Heart left ventricle (tissue), 16 donors: ENCODE results near the gene MYOF. TPM values are rescaled to one million over a fixed set of nuclear protein-coding genes. Genes with fewer than 3 reads are reported as not detected.

ENCODE experiments used
- ATAC-seq, 4 donors: fragments of 200-7000 bp; cut with Tn5 transposase; one replicate each; pipeline ENCODE4 v1.9.1; 2020 to 2022; ENCODE audit warnings: moderate library complexity in 4 of 4, mild to moderate bottlenecking in 3 of 4, moderate number of reproducible peaks in 1 of 4
- DNase-seq, 5 donors: peaks; one replicate each; pipeline ENCODE4 v3.0.0-alpha.2; 2020
- H3K27ac ChIP-seq, 12 donors: fragments of 200-600 bp; sonication (generic) in 4 of 12; one replicate each; pipeline versions ENCODE4 v1.5.0 to v1.8.0; 2016 to 2022; ENCODE audit warnings: mild to moderate bottlenecking in 2 of 12
- H3K27me3 ChIP-seq, 9 donors: fragments of 200-600 bp; sonication (generic) in 2 of 9; one replicate each; pipeline versions ENCODE4 v1.5.1 to v1.8.0; 2016 to 2022; ENCODE audit warnings: mild to moderate bottlenecking in 3 of 9
- H3K36me3 ChIP-seq, 9 donors: fragments of 200-600 bp; sonication (generic) in 2 of 9; one replicate each; pipeline versions ENCODE4 v1.5.0 to v1.8.0; 2018 to 2022; ENCODE audit warnings: mild to moderate bottlenecking in 2 of 9
- H3K4me1 ChIP-seq, 12 donors: fragments of 200-600 bp; sonication (generic) in 4 of 12; one replicate each; pipeline versions ENCODE4 v1.5.0 to v1.8.0; 2016 to 2022; ENCODE audit warnings: mild to moderate bottlenecking in 3 of 12
- H3K4me3 ChIP-seq, 12 donors: fragments of 200-600 bp; sonication (generic) in 4 of 12; one replicate each; pipeline versions ENCODE4 v1.5.0 to v1.8.0; 2017 to 2022; ENCODE audit warnings: mild to moderate bottlenecking in 9 of 12, moderate library complexity in 4 of 12
- H3K9me3 ChIP-seq, 12 donors: fragments of 200-600 bp; sonication (generic) in 4 of 12; one replicate each; pipeline versions ENCODE4 v1.5.0 to v1.8.0; 2016 to 2022; ENCODE audit warnings: mild to moderate bottlenecking in 1 of 12
- CTCF ChIP-seq, 12 donors: fragments of 200-600 bp; sonication (generic) in 4 of 12; IDR thresholded peaks; one replicate each; pipeline versions ENCODE4 v1.5.0 to v1.8.0; 2018 to 2022; ENCODE audit warnings: antibody characterized with exemption in 12 of 12, mild to moderate bottlenecking in 5 of 12
- POLR2A ChIP-seq, 2 donors: fragments of 450-650 bp; IDR thresholded peaks; one replicate each; pipeline ENCODE4 v1.6.1; 2017; ENCODE audit warnings: antibody characterized with exemption in 2 of 2, mild to moderate bottlenecking in 2 of 2, moderate library complexity in 2 of 2
- WGBS, 4 donors: extraction: QIAGEN DNeasy Blood & Tissue Kit in 2 of 4; methylation state at CpG; one replicate each; pipeline versions ENCODE4 v1.1.5 to v1.1.7; 2013 to 2018; 5-methylcytosine and 5-hydroxymethylcytosine counted together
- intact Hi-C, 10 donors: fragments of 100-400 bp; cut with DNase I; formaldehyde crosslinking; loops; one replicate each; pipeline versions ENCODE4 v1.11.1 to v1.14.2; 2022
- polyA plus RNA-seq, 2 donors: library from polyadenylated mRNA; stranded (reverse); fragments of 200-250 nt; gene quantifications; one replicate each; pipeline ENCODE4 v1.2.3, GENCODE V29; 2013
- total RNA-seq, 9 donors: library from RNA; depleted of rRNA in 2 of 9; stranded (reverse); fragments of >200 nt in 2 of 9; fragmentation: NEBNext Ultra II Directional in 3 of 9; extraction: Animal tissue kit (Norgen Biotek cat#: 25700) in 3 of 9; gene quantifications; one replicate each; pipeline versions ENCODE4 v1.1.0 to v1.2.4, GENCODE V29; 2016 to 2023
- donor health status: ischemic (EF 13 %, LVEDD 7.1; RV severe dilation, severe dysfunction).
- donor health status: healthy with polysubstance abuse.
- donor health status: DM: no; HTN: yes; CAD: no.
- donor health status: DM: no; HTN: no; CAD: no.
- donor health status: ischemic (EF 25% LVEDD 6.9; RV normal size, moderate dysfunction).
- donor health status: ischemic (EF 25% LVEDD 5.7; RV mildly dilated, moderate dysfunction).
- donor health status: healthy.
- donor health status: DM: yes; HTN: yes; CAD: no.
- donor health status: ischemic (EF 35%, LVEDD 5.7; RV mildly dilated, moderate dysfunction).
- donor health status: nonischemic (EF 11% LVEDD 7.7; RV severe dilation, severe dysfunction).
- donor health status: DM: yes; HTN: yes; CAD: no.
- donor health status: PGD.
- donor health status: ischemic (EF 29% LVEDD 5.4; RV normal size, mild dysfunction).
- donor health status: nonischemic (EF 23%, LVEDD 6.1; RV moderate dilation, normal function).

Gene MYOF
- total and polyA plus RNA-seq, 11 donors: 13.2 to 64.5 (median 21.6) TPM

- DNase-seq (no peak), ATAC-seq (no peak)
- no peak overlapping the region for H3K27ac ChIP-seq
- no peak overlapping the region for H3K4me3 ChIP-seq
- TF ChIP-seq POLR2A (IDR thresholded peaks at IDR 0.05): no peak
- no peak for TF ChIP-seq CTCF (IDR thresholded peaks at IDR 0.05)
- intact Hi-C loops: no loop called here
- no peaks in the 10 kb centered on the region for H3K4me1 ChIP-seq
- H3K27me3 ChIP-seq: no peaks in the 10 kb centered on the region
- WGBS, 4 donors: 90 to 94% (median 92%) methylated on average over 5 of the region's 5 CpGs
- H3K36me3 ChIP-seq: peaks cover 0 to 9% (median 7%) of the 10 kb centered on the region in 9 donors
- H3K9me3 ChIP-seq: no peaks in the 10 kb centered on the region
Measured at GRCh38 chr10:93300981-93301380, 181.2 kb downstream of the MYOF start.

- TF ChIP-seq CTCF (IDR thresholded peaks at IDR 0.05): no peak
- TF ChIP-seq POLR2A (IDR thresholded peaks at IDR 0.05): no peak
- H3K27me3 ChIP-seq: no peaks in the 10 kb centered on the region
- DNase-seq (no peak), ATAC-seq (no peak)
- no peaks in the 10 kb centered on the region for H3K4me1 ChIP-seq
- no peaks in the 10 kb centered on the region for H3K9me3 ChIP-seq
- no peak overlapping the region for H3K4me3 ChIP-seq
- peaks cover 0 to 4% (median 1%) of the 10 kb centered on the region in 9 donors for H3K36me3 ChIP-seq
- no peak overlapping the region for H3K27ac ChIP-seq
- intact Hi-C loops: no loop called here
- WGBS, 4 donors: 77 to 81% (median 79%) methylated on average over 7 of the region's 7 CpGs
Measured at GRCh38 chr10:93300288-93300917, 181.7 kb downstream of the MYOF start.

- intact Hi-C loops: no loop called here
- Histone ChIP-seq H3K27me3 (no peaks in the 10 kb centered on the region), H3K4me3 (no peak overlapping the region)
Measured at GRCh38 chr10:93299606-93300287, 182.4 kb downstream of the MYOF start.

More at GRCh38 chr10:93299606-93300287, 182.4 kb downstream of the MYOF start:
- no peaks in the 10 kb centered on the region for H3K4me1 ChIP-seq
- no peaks in the 10 kb centered on the region for H3K9me3 ChIP-seq
- H3K27ac ChIP-seq: no peak overlapping the region
- WGBS, 4 donors: 79 to 81% (median 80%) methylated on average over 18 of the region's 18 CpGs
- no peaks in the 10 kb centered on the region for H3K36me3 ChIP-seq
- no peak for TF ChIP-seq POLR2A (IDR thresholded peaks at IDR 0.05)
- no peak for TF ChIP-seq CTCF (IDR thresholded peaks at IDR 0.05)
- ATAC-seq (no peak), DNase-seq (no peak)
